ENCODE measurements around the gene MSANTD1. TPM values are rescaled to one million over a fixed set of nuclear protein-coding genes. Genes with fewer than 3 reads are reported as not detected.
A peak's percentile ranks its signal among the peaks of the same experiment; 100 is the strongest.

MSANTD1 gene
- total and polyA plus RNA-seq, 4 donors = 0.05 to 1.2 (median 0.23) TPM; not detected in 1

GRCh38 chr4:3290476-3290875 lies 41.5 kb downstream of the MSANTD1 start:
- H3K4me1 ChIP-seq (ENCODE audit: control insufficient read depth in 4 of 4, insufficient read depth in 4 of 4, low read length in 3 of 4) = peaks cover 6 to 18% (median 14%) of the 10 kb centered on the region in 4 donors
- H3K36me3 ChIP-seq (ENCODE audit: control insufficient read depth in 4 of 4, insufficient read depth in 3 of 4, low read depth in 1 of 4, low read length in 3 of 4) = peaks cover 0 to 2% (median 0%) of the 10 kb centered on the region in 4 donors
- no peak overlapping the region for H3K4me3 ChIP-seq (ENCODE audit: low read depth in 1 of 3, low read length in 3 of 3)
- peak; percentile 29 for DNase-seq (ENCODE audit: low spot score)
- peaks cover 0 to 2% (median 0%) of the 10 kb centered on the region in 4 donors for H3K27me3 ChIP-seq (ENCODE audit: control insufficient read depth in 4 of 4, insufficient read depth in 4 of 4, low read length in 3 of 4)
- no peaks in the 10 kb centered on the region for H3K9me3 ChIP-seq (ENCODE audit: control insufficient read depth in 4 of 4, low read length in 3 of 4)
- TF ChIP-seq ATF3 (IDR thresholded peaks at IDR 0.05) (no peak), CTCF (IDR thresholded peaks at IDR 0.05; ENCODE audit: low read depth, low read length, missing input control) (no peak), GABPA (IDR thresholded peaks at IDR 0.05 in 1 of 2, conservative IDR thresholded peaks at IDR 0.05 in 1 of 2) (no peak), EGR1 (IDR thresholded peaks at IDR 0.05; ENCODE audit: low read depth in 2 of 2) (no peak), FOXA1 (IDR thresholded peaks at IDR 0.05) (no peak), SP1 (IDR thresholded peaks at IDR 0.05) (no peak), NR2F2 (IDR thresholded peaks at IDR 0.05) (no peak), RXRA (IDR thresholded peaks at IDR 0.05) (no peak), ZBTB33 (IDR thresholded peaks at IDR 0.05) (no peak), RAD21 (IDR thresholded peaks at IDR 0.05) (no peak), MAX (IDR thresholded peaks at IDR 0.05) (no peak), TAF1 (conservative IDR thresholded peaks at IDR 0.05) (no peak), YY1 (IDR thresholded peaks at IDR 0.05) (no peak), FOXA2 (IDR thresholded peaks at IDR 0.05) (no peak), HNF4A (conservative IDR thresholded peaks at IDR 0.05) (no peak), HNF4G (IDR thresholded peaks at IDR 0.05) (no peak)
- H3K9ac ChIP-seq (ENCODE audit: low read depth in 1 of 2, low read length in 2 of 2) = no peak overlapping the region
- 91% methylated on average over 11 of the region's 11 CpGs for WGBS
- no peak overlapping the region for H3K27ac ChIP-seq (ENCODE audit: low read depth in 1 of 2, low read length in 2 of 2)

GRCh38 chr4:3290889-3291321 lies 41.9 kb downstream of the MSANTD1 start:
- DNase-seq (ENCODE audit: low spot score) = peak; percentile 30
- WGBS = 96% methylated on average over 9 of the region's 9 CpGs
- peaks cover 0 to 2% (median 0%) of the 10 kb centered on the region in 4 donors for H3K27me3 ChIP-seq (ENCODE audit: control insufficient read depth in 4 of 4, insufficient read depth in 4 of 4, low read length in 3 of 4)
- no peak overlapping the region for H3K4me3 ChIP-seq (ENCODE audit: low read depth in 1 of 3, low read length in 3 of 3)
- H3K36me3 ChIP-seq (ENCODE audit: control insufficient read depth in 4 of 4, insufficient read depth in 3 of 4, low read depth in 1 of 4, low read length in 3 of 4) = no peaks in the 10 kb centered on the region
- no peak for TF ChIP-seq EGR1 (IDR thresholded peaks at IDR 0.05; ENCODE audit: low read depth in 2 of 2)
- no peak for TF ChIP-seq MAX (IDR thresholded peaks at IDR 0.05)
- peaks cover 6 to 18% (median 14%) of the 10 kb centered on the region in 4 donors for H3K4me1 ChIP-seq (ENCODE audit: control insufficient read depth in 4 of 4, insufficient read depth in 4 of 4, low read length in 3 of 4)
- H3K9me3 ChIP-seq (ENCODE audit: control insufficient read depth in 4 of 4, low read length in 3 of 4) = no peaks in the 10 kb centered on the region
- H3K9ac ChIP-seq (ENCODE audit: low read depth in 1 of 2, low read length in 2 of 2) = no peak overlapping the region
- H3K27ac ChIP-seq (ENCODE audit: low read depth in 1 of 2, low read length in 2 of 2) = no peak overlapping the region
